ENCODE measurements around the gene ARHGAP15. TPM values are rescaled to one million over a fixed set of nuclear protein-coding genes. Genes with fewer than 3 reads are reported as not detected.

Gene ARHGAP15
- total RNA-seq, 1 experiment from 2014 or later: 0.42 TPM

GRCh38 chr2:143787674-143788073 lies 658.5 kb downstream of the ARHGAP15 start:
- H4K20me1 ChIP-seq (ENCODE audit: insufficient read depth): no peaks in the 10 kb centered on the region
- no peaks in the 10 kb centered on the region for H3K79me2 ChIP-seq (ENCODE audit: insufficient read depth, low read length)
- no peaks in the 10 kb centered on the region for H3K9me2 ChIP-seq (ENCODE audit: insufficient read depth)
- no peaks in the 10 kb centered on the region for H3K27me3 ChIP-seq (ENCODE audit: insufficient read depth, low read length)
- intact Hi-C loops (cut with micrococcal nuclease): no loop called here
- no peaks in the 10 kb centered on the region for H3K9me3 ChIP-seq (ENCODE audit: control insufficient read depth in 1 of 2, insufficient read depth in 1 of 2, low read depth in 1 of 2, low read length in 2 of 2)
- ChIA-PET RAD21 (ENCODE audit: low non-redundant PET in 1 of 2, low total read pairs in 2 of 2, uncharacterized antibody in 2 of 2, unreplicated experiment in 2 of 2) (no interaction called here), POLR2A (no interaction called here), CTCF (no interaction called here)
- no peak overlapping the region for H2AFZ ChIP-seq (ENCODE audit: low read depth, low read length, poor library complexity, severe bottlenecking)
- H3K27ac ChIP-seq (ENCODE audit: low read depth, low read length): no peak overlapping the region
- DNase-seq (ENCODE audit: low read depth, low spot score): no peak
- no peak overlapping the region for H3K9ac ChIP-seq (ENCODE audit: low read length)
- no peak overlapping the region for H3K4me3 ChIP-seq (replicated peaks in 1 of 2; ENCODE audit: low read depth in 1 of 2, low read length in 2 of 2)
- H3K4me2 ChIP-seq (ENCODE audit: low read length): no peak overlapping the region
- TF ChIP-seq RAD21 (IDR thresholded peaks at IDR 0.05; ENCODE audit: low read depth) (no peak), REST (IDR thresholded peaks at IDR 0.05; ENCODE audit: low read depth) (no peak), POLR2A (IDR thresholded peaks at IDR 0.05; ENCODE audit: borderline replicate concordance, extremely low read depth, insufficient read depth, insufficient read length) (no peak), TCF7L2 (IDR thresholded peaks at IDR 0.05; ENCODE audit: borderline replicate concordance, extremely low read depth, insufficient read depth, insufficient read length) (no peak), EZH2 (IDR thresholded peaks at IDR 0.05) (no peak), CEBPB (IDR thresholded peaks at IDR 0.05; ENCODE audit: low read depth) (no peak), ATF3 (IDR thresholded peaks at IDR 0.05) (no peak), SIN3A (IDR thresholded peaks at IDR 0.05; ENCODE audit: low read depth) (no peak), SP1 (IDR thresholded peaks at IDR 0.05; ENCODE audit: low read depth) (no peak), FOSL1 (IDR thresholded peaks at IDR 0.05; ENCODE audit: low read depth) (no peak), ZBTB33 (IDR thresholded peaks at IDR 0.05; ENCODE audit: extremely low read depth, insufficient replicate concordance, low read length) (no peak), POLR2AphosphoS5 (IDR thresholded peaks at IDR 0.05; ENCODE audit: low read depth, low read length) (no peak), ZNF274 (IDR thresholded peaks at IDR 0.05; ENCODE audit: low read depth, low read length) (no peak), EGR1 (IDR thresholded peaks at IDR 0.05; ENCODE audit: low read depth) (no peak), MAX (IDR thresholded peaks at IDR 0.05) (no peak), ELF1 (IDR thresholded peaks at IDR 0.05; ENCODE audit: borderline replicate concordance, low read depth) (no peak), JUND (IDR thresholded peaks at IDR 0.05) (no peak), CBX3 (IDR thresholded peaks at IDR 0.05; ENCODE audit: low read depth) (no peak), YY1 (IDR thresholded peaks at IDR 0.05; ENCODE audit: extremely low read depth, insufficient replicate concordance, low read depth, low read length) (no peak), SRF (IDR thresholded peaks at IDR 0.05; ENCODE audit: low read depth) (no peak)
- no peak for ATAC-seq
- H3K36me3 ChIP-seq (ENCODE audit: control insufficient read depth in 1 of 2, insufficient read depth in 2 of 2, low read length in 2 of 2): no peaks in the 10 kb centered on the region
- H3K4me1 ChIP-seq (ENCODE audit: control insufficient read depth in 1 of 2, insufficient read depth in 2 of 2, low read length in 2 of 2): no peaks in the 10 kb centered on the region
- no TSS peak for BruUV-seq (replicated peaks)
